Osteoblast (primary cell): ENCODE data around the gene MMP10. TPM values are rescaled to one million over a fixed set of nuclear protein-coding genes. Genes with fewer than 3 reads are reported as not detected.

Source experiments
- DNase-seq: peaks from one replicate; pipeline ENCODE4 v3.0.0; 2011; ENCODE audit warnings: low spot score, mixed read lengths; ENCODE audit not compliant: insufficient read length; ENCODE audit errors: missing footprints
- H2AFZ ChIP-seq: 2 replicates; pipeline ENCODE4 v1.6.0; 2011; ENCODE audit warnings: mild to moderate bottlenecking, low read length
- H3K27ac ChIP-seq: 2 replicates; pipeline ENCODE4 v1.5.1; 2011; ENCODE audit warnings: mild to moderate bottlenecking, low read depth, low read length, moderate library complexity
- H3K27me3 ChIP-seq: 2 replicates; pipeline ENCODE4 v1.6.0; 2012; ENCODE audit warnings: mild to moderate bottlenecking, control low read depth, inconsistent platforms, low read length, moderate library complexity; ENCODE audit not compliant: insufficient read depth
- H3K36me3 ChIP-seq: 2 replicates; pipeline ENCODE4 v1.5.1; 2011; ENCODE audit warnings: mild to moderate bottlenecking, low read length, control low read depth, moderate library complexity; ENCODE audit not compliant: insufficient read depth
- H3K4me1 ChIP-seq: 2 replicates; pipeline ENCODE4 v1.5.1; 2011; ENCODE audit warnings: mild to moderate bottlenecking, low read length, control low read depth, moderate library complexity; ENCODE audit not compliant: insufficient read depth
- H3K4me2 ChIP-seq: 2 replicates; pipeline ENCODE4 v1.6.0; 2011; ENCODE audit warnings: mild to moderate bottlenecking, low read length; ENCODE audit not compliant: insufficient read depth
- H3K4me3 ChIP-seq: fragments of 200-600 bp; sonication (generic); 3 replicates; pipeline ENCODE4 v1.5.1; 2012; ENCODE audit warnings: mild to moderate bottlenecking, low read length, inconsistent platforms; ENCODE audit not compliant: insufficient read depth
- H3K79me2 ChIP-seq: 2 replicates; pipeline ENCODE4 v1.6.0; 2012; ENCODE audit warnings: mild to moderate bottlenecking, low read length, control low read depth, inconsistent platforms; ENCODE audit not compliant: insufficient read depth
- H3K9me3 ChIP-seq: 2 replicates; pipeline ENCODE4 v1.5.1; 2011; ENCODE audit warnings: low read depth, low read length, control low read depth
- H4K20me1 ChIP-seq: 2 replicates; pipeline ENCODE4 v1.6.0; 2012; ENCODE audit warnings: mild to moderate bottlenecking, low read length, control low read depth; ENCODE audit not compliant: insufficient read depth
- total RNA-seq: library from RNA; depleted of rRNA; stranded (reverse); fragments of >200 nt; gene quantifications from 2 replicates; pipeline ENCODE4 v1.2.3, GENCODE V29; 2012
- TF ChIP-seq, protein P1 (sequence below): IDR thresholded peaks from 2 replicates; pipeline ENCODE4 v1.5.1; 2011; ENCODE audit warnings: mild to moderate bottlenecking, low read depth, low read length, moderate library complexity; ENCODE audit errors: extremely low read depth

MMP10 gene
- total RNA-seq, 1 donor: not detected

DNA sequence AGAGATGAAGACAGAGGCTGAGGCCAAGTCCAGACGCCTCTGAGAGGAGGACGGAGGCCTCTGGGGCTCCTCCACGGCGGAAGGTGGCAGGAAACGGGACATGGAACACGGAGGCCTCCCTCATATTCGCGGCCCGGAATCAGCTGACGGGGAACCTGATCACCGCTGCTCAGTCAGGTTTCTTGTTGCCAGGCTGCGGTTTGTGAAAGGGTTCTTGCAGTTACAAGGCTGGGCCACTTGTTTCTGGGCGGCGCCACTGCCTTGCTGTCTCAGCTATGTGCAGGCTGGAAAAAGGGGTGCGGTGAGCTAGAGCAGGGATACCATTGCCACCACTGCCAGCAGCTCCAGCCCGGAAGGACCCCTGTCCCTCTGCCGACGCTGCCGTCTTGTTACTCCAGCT is 27.5 kb upstream of the MMP10 start:
- no peaks in the 10 kb centered on the region for H3K36me3 ChIP-seq
- no peaks in the 10 kb centered on the region for H4K20me1 ChIP-seq
- DNase-seq: no peak
- peaks cover 5% of the 10 kb centered on the region for H3K27me3 ChIP-seq
- no peak overlapping the region for H3K4me2 ChIP-seq
- no peak overlapping the region for H2AFZ ChIP-seq
- H3K9me3 ChIP-seq: no peaks in the 10 kb centered on the region
- no peak overlapping the region for H3K4me3 ChIP-seq
- no peaks in the 10 kb centered on the region for H3K79me2 ChIP-seq
- H3K4me1 ChIP-seq: no peaks in the 10 kb centered on the region
- H3K27ac ChIP-seq: no peak overlapping the region
- TF ChIP-seq, protein P1, sequence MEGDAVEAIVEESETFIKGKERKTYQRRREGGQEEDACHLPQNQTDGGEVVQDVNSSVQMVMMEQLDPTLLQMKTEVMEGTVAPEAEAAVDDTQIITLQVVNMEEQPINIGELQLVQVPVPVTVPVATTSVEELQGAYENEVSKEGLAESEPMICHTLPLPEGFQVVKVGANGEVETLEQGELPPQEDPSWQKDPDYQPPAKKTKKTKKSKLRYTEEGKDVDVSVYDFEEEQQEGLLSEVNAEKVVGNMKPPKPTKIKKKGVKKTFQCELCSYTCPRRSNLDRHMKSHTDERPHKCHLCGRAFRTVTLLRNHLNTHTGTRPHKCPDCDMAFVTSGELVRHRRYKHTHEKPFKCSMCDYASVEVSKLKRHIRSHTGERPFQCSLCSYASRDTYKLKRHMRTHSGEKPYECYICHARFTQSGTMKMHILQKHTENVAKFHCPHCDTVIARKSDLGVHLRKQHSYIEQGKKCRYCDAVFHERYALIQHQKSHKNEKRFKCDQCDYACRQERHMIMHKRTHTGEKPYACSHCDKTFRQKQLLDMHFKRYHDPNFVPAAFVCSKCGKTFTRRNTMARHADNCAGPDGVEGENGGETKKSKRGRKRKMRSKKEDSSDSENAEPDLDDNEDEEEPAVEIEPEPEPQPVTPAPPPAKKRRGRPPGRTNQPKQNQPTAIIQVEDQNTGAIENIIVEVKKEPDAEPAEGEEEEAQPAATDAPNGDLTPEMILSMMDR: peak; percentile 34

DNA sequence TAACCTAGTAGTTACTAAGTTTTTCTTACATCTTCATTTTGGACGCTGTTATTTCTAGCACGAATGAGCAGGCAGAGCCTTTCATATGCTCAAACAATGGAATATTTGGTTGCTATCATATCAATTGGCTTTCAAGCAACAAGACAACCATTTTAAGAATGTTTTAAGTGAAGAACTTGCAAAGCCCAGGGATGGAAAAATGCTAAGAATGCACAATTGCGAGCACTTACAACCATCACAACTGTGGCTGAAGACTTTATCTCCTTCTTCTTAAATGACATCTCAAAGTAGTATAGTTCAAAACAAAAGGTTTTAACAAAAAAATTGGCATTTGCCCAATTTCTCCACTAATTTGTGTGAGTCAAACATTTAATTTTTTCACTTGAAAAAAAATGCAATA is 25.9 kb upstream of the MMP10 start:
- Histone ChIP-seq H3K36me3 (no peaks in the 10 kb centered on the region), H3K4me3 (no peak overlapping the region), H4K20me1 (no peaks in the 10 kb centered on the region), H3K27me3 (peaks cover 5% of the 10 kb centered on the region), H3K4me1 (peaks cover 8% of the 10 kb centered on the region), H3K27ac (no peak overlapping the region), H3K9me3 (no peaks in the 10 kb centered on the region), H3K4me2 (no peak overlapping the region), H2AFZ (no peak overlapping the region), H3K79me2 (no peaks in the 10 kb centered on the region)
- peak; percentile 15 for DNase-seq
- TF ChIP-seq, protein P1: no peak

DNA sequence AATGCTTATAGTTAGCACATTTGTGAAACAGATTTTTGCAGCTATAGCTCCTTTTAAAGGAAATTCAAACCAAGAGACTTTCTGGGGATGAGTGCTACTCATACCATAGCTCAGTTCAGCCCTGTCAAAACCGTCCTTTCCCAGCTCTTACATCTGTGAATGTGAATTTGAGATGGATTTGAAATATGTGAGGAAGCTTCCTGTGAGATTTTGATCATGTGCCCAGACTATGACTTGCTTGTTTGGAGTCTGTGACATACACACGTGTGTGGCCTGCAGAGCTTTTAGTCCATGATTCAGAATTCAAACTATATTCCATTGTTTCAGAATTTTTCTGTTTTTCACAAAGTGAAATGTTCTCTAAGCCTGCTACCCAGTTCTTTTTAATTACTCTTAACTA is 21.9 kb upstream of the MMP10 start:
- DNase-seq: peak; percentile 49
- Histone ChIP-seq H3K4me1 (peaks cover 8% of the 10 kb centered on the region), H3K4me2 (no peak overlapping the region), H3K27ac (peak overlapping the region; percentile 19), H3K9me3 (no peaks in the 10 kb centered on the region), H4K20me1 (no peaks in the 10 kb centered on the region), H3K27me3 (no peaks in the 10 kb centered on the region), H3K4me3 (no peak overlapping the region), H3K36me3 (no peaks in the 10 kb centered on the region), H2AFZ (no peak overlapping the region), H3K79me2 (no peaks in the 10 kb centered on the region)
- TF ChIP-seq, protein P1: no peak

DNA sequence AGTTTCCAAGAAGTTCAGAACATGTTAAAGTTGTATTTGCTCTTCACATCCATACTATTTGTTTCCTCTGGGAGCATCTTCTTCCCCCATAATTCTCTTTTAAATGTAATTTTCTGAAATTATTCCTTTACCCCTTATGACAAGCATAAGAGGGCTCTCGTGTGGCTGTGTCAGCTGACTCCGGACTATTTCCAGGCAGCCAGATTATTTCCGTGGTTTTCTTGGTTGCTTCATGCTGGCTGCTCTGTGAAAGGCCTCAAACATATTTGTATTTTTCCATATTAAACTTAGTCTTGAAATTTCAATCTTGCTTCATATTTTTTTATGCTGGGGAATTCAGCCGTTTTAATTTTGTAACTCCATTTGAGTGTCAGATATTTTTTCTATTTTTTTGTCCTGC is 20.3 kb upstream of the MMP10 start:
- H3K4me1 ChIP-seq: peaks cover 8% of the 10 kb centered on the region
- H3K4me2 ChIP-seq: no peak overlapping the region
- H2AFZ ChIP-seq: no peak overlapping the region
- no peak overlapping the region for H3K4me3 ChIP-seq
- no peaks in the 10 kb centered on the region for H4K20me1 ChIP-seq
- no peak overlapping the region for H3K27ac ChIP-seq
- no peaks in the 10 kb centered on the region for H3K79me2 ChIP-seq
- H3K9me3 ChIP-seq: no peaks in the 10 kb centered on the region
- H3K27me3 ChIP-seq: no peaks in the 10 kb centered on the region
- H3K36me3 ChIP-seq: no peaks in the 10 kb centered on the region
- TF ChIP-seq, protein P1: no peak
- DNase-seq: no peak
